ENCODE results near the gene BEX2.
A peak's percentile ranks its signal among the peaks of the same experiment; 100 is the strongest.

BEX2 gene

DNA sequence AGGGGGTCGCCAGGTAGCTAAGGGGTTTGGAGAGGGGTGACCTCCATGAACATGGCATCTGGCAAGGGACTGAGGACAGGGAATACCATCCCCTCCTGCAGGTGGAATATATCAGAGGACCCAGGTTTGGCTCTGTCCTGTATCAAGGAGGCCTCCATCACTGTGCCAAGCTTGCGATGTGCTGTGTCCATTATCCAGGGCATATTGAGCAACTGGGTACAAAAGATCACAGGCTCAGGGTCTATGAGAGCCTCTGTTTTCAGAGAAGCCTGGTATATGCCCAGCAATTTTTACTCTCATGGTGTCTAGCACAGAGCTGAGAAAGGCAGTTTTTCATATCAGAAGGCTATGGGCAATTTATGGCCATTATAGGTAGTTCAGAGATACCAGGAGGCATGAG lies 17.7 kb downstream of the BEX2 start:
- Histone ChIP-seq H3K18ac (ENCODE audit: low read depth in 1 of 2, low read length in 2 of 2) (no peak overlapping the region), H3K23ac (ENCODE audit: low read length in 2 of 2) (no peak overlapping the region), H3K79me1 (replicated peaks; ENCODE audit: low read length, poor library complexity, severe bottlenecking) (no peaks in the 10 kb centered on the region), H2BK5ac (ENCODE audit: low read depth, low read length, poor library complexity, severe bottlenecking) (no peak overlapping the region), H3K14ac (ENCODE audit: low read length in 2 of 2) (no peak overlapping the region), H3K27me3 (ENCODE audit: control insufficient read depth in 1 of 2, insufficient read depth in 1 of 2, low read length in 2 of 2) (peaks cover 0 to 48% of the 10 kb centered on the region in 2 experiments), H2AFZ (ENCODE audit: low read depth, low read length) (no peak overlapping the region), H2BK15ac (ENCODE audit: low read depth, poor library complexity, severe bottlenecking) (no peak overlapping the region), H2BK120ac (ENCODE audit: low read depth, low read length) (no peak overlapping the region), H3K9me3 (ENCODE audit: control insufficient read depth, low read length) (no peaks in the 10 kb centered on the region), H3K4me1 (ENCODE audit: control insufficient read depth, insufficient read depth, low read depth, low read length) (no peaks in the 10 kb centered on the region), H2BK12ac (ENCODE audit: low read length in 2 of 2) (no peak overlapping the region), H3K4ac (ENCODE audit: low read depth in 1 of 2, low read length in 2 of 2) (no peak overlapping the region), H3K27ac (ENCODE audit: low read length, poor library complexity, severe bottlenecking) (no peak overlapping the region), H3K9ac (ENCODE audit: low read length) (no peak overlapping the region), H4K8ac (ENCODE audit: low read length) (no peak overlapping the region), H2AK5ac (ENCODE audit: low read length, severe bottlenecking) (no peak overlapping the region), H3K4me2 (ENCODE audit: low read length, poor library complexity, severe bottlenecking) (no peak overlapping the region), H3K36me3 (ENCODE audit: control insufficient read depth in 1 of 2, insufficient read depth in 2 of 2, low read depth in 1 of 2, low read length in 2 of 2) (no peaks in the 10 kb centered on the region), H4K91ac (ENCODE audit: low read length) (no peak overlapping the region), H3K4me3 (ENCODE audit: insufficient read depth in 1 of 2, low read depth in 1 of 2, low read length in 2 of 2) (no peak overlapping the region)
- 89% methylated on average over 2 of the region's 2 CpGs for WGBS
- no peak for DNase-seq

DNA sequence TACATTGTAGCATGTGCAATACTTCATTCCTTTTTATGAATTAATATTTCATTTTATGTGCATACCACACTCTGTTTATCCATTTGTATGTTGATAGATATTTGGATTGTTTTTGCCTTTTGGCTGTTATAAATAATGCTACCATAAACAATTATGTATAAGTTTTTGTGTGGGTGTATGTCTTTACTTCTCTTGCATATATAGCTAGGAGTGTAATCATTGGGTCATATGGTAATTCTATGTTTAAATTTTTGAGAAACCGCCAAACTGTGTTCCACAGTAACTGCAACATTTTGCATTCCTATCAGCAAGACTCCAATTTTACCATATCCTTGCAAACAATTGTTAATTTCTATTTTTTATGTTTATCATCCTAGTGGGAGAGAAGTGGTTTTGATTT lies 31.2 kb downstream of the BEX2 start:
- Histone ChIP-seq H2AFZ (ENCODE audit: low read depth, low read length) (no peak overlapping the region), H3K9me3 (ENCODE audit: control insufficient read depth, low read length) (no peaks in the 10 kb centered on the region), H3K4me3 (ENCODE audit: insufficient read depth in 1 of 2, low read depth in 1 of 2, low read length in 2 of 2) (no peak overlapping the region), H3K4ac (ENCODE audit: low read depth in 1 of 2, low read length in 2 of 2) (no peak overlapping the region), H3K4me1 (ENCODE audit: control insufficient read depth, insufficient read depth, low read depth, low read length) (no peaks in the 10 kb centered on the region), H3K9ac (ENCODE audit: low read length) (no peak overlapping the region), H3K36me3 (ENCODE audit: control insufficient read depth in 1 of 2, insufficient read depth in 2 of 2, low read depth in 1 of 2, low read length in 2 of 2) (no peaks in the 10 kb centered on the region), H3K4me2 (ENCODE audit: low read length, poor library complexity, severe bottlenecking) (no peak overlapping the region), H2AK5ac (ENCODE audit: low read length, severe bottlenecking) (no peak overlapping the region), H2BK12ac (ENCODE audit: low read length in 2 of 2) (no peak overlapping the region), H3K27ac (ENCODE audit: low read length, poor library complexity, severe bottlenecking) (no peak overlapping the region), H3K79me1 (replicated peaks; ENCODE audit: low read length, poor library complexity, severe bottlenecking) (no peaks in the 10 kb centered on the region), H2BK120ac (ENCODE audit: low read depth, low read length) (no peak overlapping the region), H3K23ac (ENCODE audit: low read length in 2 of 2) (no peak overlapping the region), H2BK15ac (ENCODE audit: low read depth, poor library complexity, severe bottlenecking) (no peak overlapping the region), H4K91ac (ENCODE audit: low read length) (no peak overlapping the region), H4K8ac (ENCODE audit: low read length) (no peak overlapping the region), H3K18ac (ENCODE audit: low read depth in 1 of 2, low read length in 2 of 2) (no peak overlapping the region), H3K27me3 (ENCODE audit: control insufficient read depth in 1 of 2, insufficient read depth in 1 of 2, low read length in 2 of 2) (peaks cover 5 to 50% of the 10 kb centered on the region in 2 experiments), H2BK5ac (ENCODE audit: low read depth, low read length, poor library complexity, severe bottlenecking) (no peak overlapping the region), H3K14ac (ENCODE audit: low read length in 2 of 2) (no peak overlapping the region)
- no peak for DNase-seq
- WGBS = 80% methylated on average over 1 of the region's 1 CpG

DNA sequence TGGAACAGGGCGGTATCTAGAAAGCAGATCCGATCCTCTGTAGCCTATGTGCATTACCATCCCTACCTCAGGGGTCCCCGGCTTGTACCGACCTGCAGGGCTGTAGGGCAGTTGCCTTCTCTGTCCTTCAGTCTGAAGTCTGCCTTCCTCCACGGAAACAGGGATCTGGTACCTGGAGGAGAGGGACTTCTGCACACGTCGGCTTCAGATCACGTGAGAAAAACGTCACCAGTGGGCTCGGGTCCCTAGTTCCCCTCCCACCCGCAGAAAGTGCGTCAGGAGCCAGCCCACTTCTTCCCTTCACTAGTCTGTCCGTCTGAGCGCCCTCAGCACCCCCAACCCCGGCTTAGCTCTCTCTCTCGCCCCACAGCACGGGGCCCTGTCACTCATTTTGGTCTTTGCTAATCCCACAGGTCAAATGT lies 34.2 kb downstream of the BEX2 start, which contains the start of gene TCEAL5:
TCEAL5 (minus strand) TSS at position 170 of the 422 bp plus-strand sequence. CDS start 2,187 bp downstream, outside the sequence.
- Histone ChIP-seq H3K4me2 (ENCODE audit: low read length, poor library complexity, severe bottlenecking) (no peak within 1 kb of the TSS), H2BK120ac (ENCODE audit: low read depth, low read length) (no peak within 1 kb of the TSS), H3K9me3 (ENCODE audit: control insufficient read depth, low read length) (no peaks in the 10 kb centered on the region), H3K4me3 (ENCODE audit: insufficient read depth in 1 of 2, low read depth in 1 of 2, low read length in 2 of 2) (peak within 1 kb of the TSS in 1 of 2 experiments; percentile 63), H3K9ac (ENCODE audit: low read length) (no peak within 1 kb of the TSS), H3K4ac (ENCODE audit: low read depth in 1 of 2, low read length in 2 of 2) (no peak within 1 kb of the TSS), H4K8ac (ENCODE audit: low read length) (no peak within 1 kb of the TSS), H3K4me1 (ENCODE audit: control insufficient read depth, insufficient read depth, low read depth, low read length) (no peaks in the 10 kb centered on the region), H2AK5ac (ENCODE audit: low read length, severe bottlenecking) (no peak within 1 kb of the TSS), H3K23ac (ENCODE audit: low read length in 2 of 2) (no peak within 1 kb of the TSS), H3K18ac (ENCODE audit: low read depth in 1 of 2, low read length in 2 of 2) (no peak within 1 kb of the TSS), H3K27ac (ENCODE audit: low read length, poor library complexity, severe bottlenecking) (no peak within 1 kb of the TSS), H2BK5ac (ENCODE audit: low read depth, low read length, poor library complexity, severe bottlenecking) (no peak within 1 kb of the TSS), H3K79me1 (replicated peaks; ENCODE audit: low read length, poor library complexity, severe bottlenecking) (no peaks in the 10 kb centered on the region), H2BK12ac (ENCODE audit: low read length in 2 of 2) (no peak within 1 kb of the TSS), H3K27me3 (ENCODE audit: control insufficient read depth in 1 of 2, insufficient read depth in 1 of 2, low read length in 2 of 2) (peaks cover 5 to 72% of the 10 kb centered on the region in 2 experiments), H2AFZ (ENCODE audit: low read depth, low read length) (no peak within 1 kb of the TSS), H3K36me3 (ENCODE audit: control insufficient read depth in 1 of 2, insufficient read depth in 2 of 2, low read depth in 1 of 2, low read length in 2 of 2) (no peaks in the 10 kb centered on the region), H3K14ac (ENCODE audit: low read length in 2 of 2) (no peak within 1 kb of the TSS), H2BK15ac (ENCODE audit: low read depth, poor library complexity, severe bottlenecking) (no peak within 1 kb of the TSS), H4K91ac (ENCODE audit: low read length) (no peak within 1 kb of the TSS)
- 83% methylated on average over 15 of the region's 17 CpGs for WGBS
- DNase-seq = no peak

DNA sequence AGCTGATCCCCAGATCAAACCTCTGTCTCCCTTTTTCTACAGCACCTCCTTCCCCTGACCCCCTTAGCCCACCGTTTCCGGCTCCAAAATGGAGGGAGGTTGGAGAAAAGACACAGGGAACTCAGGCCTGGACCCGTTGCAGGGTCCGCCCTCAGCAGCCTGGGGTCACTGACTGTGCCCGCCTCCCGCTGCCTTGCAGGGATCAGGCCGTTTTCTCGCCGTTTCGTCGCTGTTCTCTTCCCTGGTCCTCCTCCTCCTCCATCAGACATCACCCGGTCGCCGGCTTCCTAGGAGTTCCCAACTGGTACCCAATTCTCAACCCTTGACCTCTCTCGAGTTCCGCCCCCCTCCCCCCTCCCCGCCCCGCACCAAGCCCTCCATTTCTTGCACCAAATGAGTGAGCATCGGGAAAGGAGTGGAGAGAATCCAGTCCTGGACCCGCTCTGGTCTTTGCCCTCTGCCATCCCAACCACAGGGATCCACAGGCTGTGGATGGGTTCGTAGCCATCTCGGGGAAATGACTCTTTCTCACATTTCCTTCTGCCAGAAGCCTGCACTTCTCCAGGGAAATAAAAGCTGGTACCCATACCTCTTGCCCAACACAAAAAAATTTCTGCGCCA lies 34.7 kb downstream of the BEX2 start:
- no peak overlapping the region for H3K4me2 ChIP-seq (ENCODE audit: low read length, poor library complexity, severe bottlenecking)
- H3K36me3 ChIP-seq (ENCODE audit: control insufficient read depth in 1 of 2, insufficient read depth in 2 of 2, low read depth in 1 of 2, low read length in 2 of 2) = no peaks in the 10 kb centered on the region
- H3K79me1 ChIP-seq (replicated peaks; ENCODE audit: low read length, poor library complexity, severe bottlenecking) = no peaks in the 10 kb centered on the region
- H3K9ac ChIP-seq (ENCODE audit: low read length) = no peak overlapping the region
- no peak overlapping the region for H4K8ac ChIP-seq (ENCODE audit: low read length)
- H2AFZ ChIP-seq (ENCODE audit: low read depth, low read length) = no peak overlapping the region
- H3K23ac ChIP-seq (ENCODE audit: low read length in 2 of 2) = no peak overlapping the region
- no peak overlapping the region for H4K91ac ChIP-seq (ENCODE audit: low read length)
- H2BK15ac ChIP-seq (ENCODE audit: low read depth, poor library complexity, severe bottlenecking) = no peak overlapping the region
- no peak overlapping the region for H2BK120ac ChIP-seq (ENCODE audit: low read depth, low read length)
- H3K4me3 ChIP-seq (ENCODE audit: insufficient read depth in 1 of 2, low read depth in 1 of 2, low read length in 2 of 2) = peak overlapping the region in 1 of 2 experiments; percentile 63
- H2AK5ac ChIP-seq (ENCODE audit: low read length, severe bottlenecking) = no peak overlapping the region
- H3K4me1 ChIP-seq (ENCODE audit: control insufficient read depth, insufficient read depth, low read depth, low read length) = no peaks in the 10 kb centered on the region
- H3K27me3 ChIP-seq (ENCODE audit: control insufficient read depth in 1 of 2, insufficient read depth in 1 of 2, low read length in 2 of 2) = peaks cover 5 to 74% of the 10 kb centered on the region in 2 experiments
- no peak overlapping the region for H3K18ac ChIP-seq (ENCODE audit: low read depth in 1 of 2, low read length in 2 of 2)
- WGBS = 78% methylated on average over 10 of the region's 23 CpGs
- no peak overlapping the region for H2BK5ac ChIP-seq (ENCODE audit: low read depth, low read length, poor library complexity, severe bottlenecking)
- no peak for DNase-seq
- no peak overlapping the region for H3K27ac ChIP-seq (ENCODE audit: low read length, poor library complexity, severe bottlenecking)
- H3K9me3 ChIP-seq (ENCODE audit: control insufficient read depth, low read length) = no peaks in the 10 kb centered on the region
- H2BK12ac ChIP-seq (ENCODE audit: low read length in 2 of 2) = no peak overlapping the region
- no peak overlapping the region for H3K14ac ChIP-seq (ENCODE audit: low read length in 2 of 2)
- H3K4ac ChIP-seq (ENCODE audit: low read depth in 1 of 2, low read length in 2 of 2) = no peak overlapping the region

Data from mesenchymal stem cell (in vitro differentiated cells and primary cell).